ENCODE measurements around the gene TMEM179B.

The TMEM179B gene

GRCh38 chr11:62835336-62835735 is 48.1 kb downstream of the TMEM179B start:
- no peak for DNase-seq

DNA sequence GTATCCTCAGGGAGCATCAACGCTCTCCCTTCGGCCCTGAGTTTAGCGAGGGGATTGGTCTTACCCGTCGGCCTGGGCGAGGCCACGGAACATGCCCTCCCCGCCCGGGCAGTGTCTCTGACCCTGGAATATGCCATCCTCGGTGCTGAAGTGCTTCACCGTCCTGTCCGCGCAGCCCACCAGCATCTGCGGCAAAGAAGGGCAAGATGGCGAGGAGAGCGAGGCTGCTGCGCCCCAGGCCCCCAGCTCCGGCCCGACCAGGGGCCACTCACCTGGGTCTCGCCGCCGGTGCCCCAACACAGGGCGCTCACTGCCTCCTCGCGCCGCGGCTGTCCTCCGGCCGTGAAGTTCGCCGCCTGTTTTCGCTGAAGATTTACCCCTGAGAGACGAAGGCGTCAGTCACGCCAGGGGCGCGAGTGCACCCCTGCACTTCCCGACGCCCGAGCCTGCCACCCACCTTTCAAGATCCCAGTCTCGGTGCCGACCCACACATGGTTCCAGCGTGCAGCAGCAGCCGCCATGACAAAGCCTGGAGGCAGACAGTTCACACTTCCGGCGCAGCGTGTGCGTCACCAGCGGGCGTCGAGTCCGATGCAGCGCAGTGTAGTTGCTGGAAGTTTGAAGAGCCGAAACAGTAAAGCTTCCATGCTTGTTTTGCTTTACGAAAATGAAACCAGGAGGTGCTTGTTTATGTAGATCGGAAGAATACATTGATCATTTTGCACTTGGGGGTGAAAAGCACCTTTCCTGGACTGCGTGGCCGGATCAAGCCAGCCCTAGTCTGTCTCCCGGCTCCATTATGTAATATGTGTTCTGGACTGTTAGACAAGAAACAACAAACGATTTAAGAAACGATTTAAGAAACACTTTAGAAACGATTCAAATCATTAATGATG is 52.1 kb downstream of the TMEM179B start, which contains the start of gene WDR74:
TSS of gene WDR74 (minus strand) at position 541 of the 896 bp plus-strand sequence. CDS start at position 521, 20 bp downstream.
- peak; percentile 94 to 95 for DNase-seq
